H1 (cell line): ENCODE measurements around the gene TXLNG. TPM values are rescaled to one million over a fixed set of nuclear protein-coding genes. Genes with fewer than 3 reads are reported as not detected.
A peak's percentile ranks its signal among the peaks of the same experiment; 100 is the strongest.

ENCODE experiments used
- CTCF ChIA-PET: fragments of 300-600 bp; sonication (Branson Sonifier 250); formaldehyde crosslinking; loops from one replicate; lab custom pipeline; 2021; ENCODE audit not compliant: partially characterized antibody; lab: Charles Lee
- POLR2A ChIA-PET: fragments of 300-600 bp; sonication (Branson Sonifier 250); formaldehyde crosslinking; loops from one replicate; lab custom pipeline; 2021; ENCODE audit warnings: inconsistent platforms; ENCODE audit not compliant: partially characterized antibody; lab: Charles Lee
- DNase-seq, 2 experiments: peaks; one replicate each; pipeline versions ENCODE4 v3.0.0 to v3.0.0-alpha.2; 2010 to 2022; ENCODE audit warnings: low spot score in 2 of 2, low read depth in 1 of 2, mixed read lengths in 1 of 2
- FAIRE-seq: peaks from 2 replicates; lab custom pipeline; 2011; peaks lifted over from hg19 to GRCh38; lab: Jason Lieb, UNC
- H2AFZ ChIP-seq: 2 replicates; pipeline ENCODE4 v1.8.1; 2012; ENCODE audit warnings: low read length, inconsistent platforms
- H2AK5ac ChIP-seq: 2 replicates; pipeline ENCODE4 v1.6.1; 2013; ENCODE audit warnings: low read depth, low read length
- H2BK120ac ChIP-seq: replicated peaks from 2 replicates; pipeline ENCODE3; 2013; ENCODE audit warnings: low read depth, low read length, inconsistent platforms
- H2BK12ac ChIP-seq: 2 replicates; pipeline ENCODE4 v1.6.1; 2013; ENCODE audit warnings: low read depth, low read length
- H2BK15ac ChIP-seq: 2 replicates; pipeline ENCODE4 v1.6.1; 2013; ENCODE audit warnings: low read length
- H2BK20ac ChIP-seq: 2 replicates; pipeline ENCODE4 v1.6.1; 2013; ENCODE audit warnings: low read length
- H2BK5ac ChIP-seq: 2 replicates; pipeline ENCODE4 v1.6.1; 2013; ENCODE audit warnings: low read depth, low read length
- H3K14ac ChIP-seq: 2 replicates; pipeline ENCODE4 v1.6.1; 2013; ENCODE audit warnings: inconsistent platforms; ENCODE audit not compliant: insufficient read length
- H3K18ac ChIP-seq: 2 replicates; pipeline ENCODE4 v1.6.1; 2013; ENCODE audit warnings: low read length; ENCODE audit errors: extremely low read depth
- H3K23ac ChIP-seq: 2 replicates; pipeline ENCODE4 v1.6.1; 2013; ENCODE audit warnings: inconsistent platforms; ENCODE audit not compliant: insufficient read length
- H3K23me2 ChIP-seq: 2 replicates; pipeline ENCODE4 v1.6.1; 2013; ENCODE audit warnings: low read depth, low read length
- H3K27ac ChIP-seq: 2 replicates; pipeline ENCODE4 v1.6.1; 2011; ENCODE audit warnings: low read depth, low read length, inconsistent platforms
- H3K27me3 ChIP-seq, 4 experiments: replicated peaks in 1 of 4; 1 replicate in 1 of 4; 2 replicates in 3 of 4; pipeline versions ENCODE4 v1.6.1 to v1.8.1; 2011 to 2013; ENCODE audit warnings: low read length in 3 of 4, mild to moderate bottlenecking in 3 of 4, inconsistent platforms in 2 of 4, mixed read lengths in 2 of 4, moderate library complexity in 1 of 4; ENCODE audit not compliant: control insufficient read depth in 3 of 4, insufficient read depth in 3 of 4; ENCODE audit errors: extremely low read depth in 1 of 4
- H3K36me3 ChIP-seq, 4 experiments: 2 replicates each; pipeline versions ENCODE4 v1.6.1 to v1.8.1; 2011 to 2013; ENCODE audit warnings: mild to moderate bottlenecking in 4 of 4, low read length in 3 of 4, moderate library complexity in 2 of 4, control low read depth in 1 of 4, inconsistent platforms in 1 of 4; ENCODE audit not compliant: insufficient read depth in 4 of 4, control insufficient read depth in 2 of 4
- H3K4ac ChIP-seq: replicated peaks from 2 replicates; pipeline ENCODE3; 2013; ENCODE audit warnings: low read length, low read depth, mixed read lengths, inconsistent platforms; ENCODE audit not compliant: insufficient read length
- H3K4me1 ChIP-seq, 4 experiments: replicated peaks in 1 of 4; 1 replicate in 1 of 4; 2 replicates in 3 of 4; pipeline versions ENCODE4 v1.6.1 to v1.8.1; 2011 to 2013; ENCODE audit warnings: low read length in 3 of 4, inconsistent platforms in 2 of 4, mixed read lengths in 1 of 4; ENCODE audit not compliant: insufficient read depth in 4 of 4, control insufficient read depth in 3 of 4
- H3K4me2 ChIP-seq, 2 experiments: 2 replicates each; pipeline versions ENCODE4 v1.6.1 to v1.8.1; 2011 to 2013; ENCODE audit warnings: low read depth in 2 of 2, low read length in 2 of 2, control low read depth in 1 of 2, inconsistent platforms in 1 of 2, mild to moderate bottlenecking in 1 of 2; ENCODE audit not compliant: insufficient read depth in 1 of 2
- H3K4me3 ChIP-seq, 4 experiments: fragments of 200-600, 300-600 bp in 1 of 4; sonication (generic), shearing (Covaris generic), sonication (Bioruptor Twin) in 1 of 4; 2 replicates each; pipeline versions ENCODE4 v1.5.1 to v1.8.1; 2011 to 2016; ENCODE audit warnings: low read length in 4 of 4, low read depth in 3 of 4, control low read depth in 2 of 4, inconsistent platforms in 2 of 4, mild to moderate bottlenecking in 2 of 4, mixed read lengths in 1 of 4, moderate library complexity in 1 of 4; ENCODE audit not compliant: insufficient read depth in 2 of 4; ENCODE audit errors: extremely low read depth in 1 of 4
- H3K56ac ChIP-seq: replicated peaks from 2 replicates; pipeline ENCODE3; 2013; ENCODE audit warnings: low read depth, mild to moderate bottlenecking, mixed read lengths, low read length, inconsistent platforms; ENCODE audit not compliant: insufficient read length
- H3K79me1 ChIP-seq: 2 replicates; pipeline ENCODE4 v1.6.1; 2013; ENCODE audit warnings: low read depth, low read length, control low read depth
- H3K79me2 ChIP-seq, 2 experiments: 2 replicates each; pipeline versions ENCODE4 v1.6.1 to v1.8.1; 2012 to 2013; ENCODE audit warnings: low read length in 2 of 2, mild to moderate bottlenecking in 2 of 2, inconsistent platforms in 1 of 2; ENCODE audit not compliant: insufficient read depth in 2 of 2, control insufficient read depth in 1 of 2
- H3K9ac ChIP-seq, 4 experiments: replicated peaks in 1 of 4; 1 replicate in 1 of 4; 2 replicates in 3 of 4; pipeline versions ENCODE4 v1.6.1 to v1.8.1; 2011 to 2013; ENCODE audit warnings: low read depth in 3 of 4, low read length in 3 of 4, control low read depth in 2 of 4, mild to moderate bottlenecking in 2 of 4, moderate library complexity in 2 of 4, inconsistent platforms in 1 of 4; ENCODE audit errors: extremely low read depth in 1 of 4
- H3K9me3 ChIP-seq, 2 experiments: 2 replicates each; pipeline versions ENCODE4 v1.6.1 to v1.8.1; 2012 to 2013; ENCODE audit warnings: mild to moderate bottlenecking in 2 of 2, moderate library complexity in 2 of 2, control low read depth in 1 of 2, inconsistent platforms in 1 of 2, low read depth in 1 of 2, low read length in 1 of 2, mixed read lengths in 1 of 2; ENCODE audit not compliant: insufficient read depth in 2 of 2
- H4K20me1 ChIP-seq, 2 experiments: replicated peaks in 1 of 2; 2 replicates each; pipeline versions ENCODE3 to v1.8.1; 2011 to 2013; ENCODE audit warnings: inconsistent platforms in 2 of 2, low read length in 2 of 2, mild to moderate bottlenecking in 1 of 2; ENCODE audit not compliant: insufficient read depth in 2 of 2, control insufficient read depth in 1 of 2
- H4K5ac ChIP-seq: 2 replicates; pipeline ENCODE4 v1.6.1; 2013; ENCODE audit warnings: low read length, low read depth, mixed read lengths, inconsistent platforms; ENCODE audit not compliant: insufficient read length
- H4K8ac ChIP-seq: 2 replicates; pipeline ENCODE4 v1.8.0; 2013; ENCODE audit warnings: mild to moderate bottlenecking, moderate library complexity, low read length, inconsistent platforms; ENCODE audit not compliant: insufficient read depth; ENCODE audit errors: extremely low read depth
- H4K91ac ChIP-seq: replicated peaks from 2 replicates; pipeline ENCODE3; 2013; ENCODE audit warnings: low read length, mixed read lengths, inconsistent platforms; ENCODE audit not compliant: insufficient read length
- ASH2L ChIP-seq: fragments of 200-600, 300-600 bp; sonication (generic); IDR thresholded peaks from one replicate; pipeline ENCODE4 v1.7.1; 2017; ENCODE audit warnings: low read length
- BCL11A ChIP-seq, 2 experiments: IDR thresholded peaks; one replicate each; pipeline ENCODE4 v1.6.1; 2011; ENCODE audit warnings: low read depth in 2 of 2, low read length in 2 of 2, mild to moderate bottlenecking in 2 of 2
- GABPA ChIP-seq: IDR thresholded peaks from 2 replicates; pipeline ENCODE4 v1.6.1; 2011; ENCODE audit warnings: mild to moderate bottlenecking, low read length, moderate library complexity, borderline replicate concordance; ENCODE audit not compliant: insufficient read depth
- JUN ChIP-seq: IDR thresholded peaks from 2 replicates; pipeline ENCODE4 v1.6.1; 2011; ENCODE audit warnings: low read depth, mild to moderate bottlenecking, improper control_type of control experiment, low read length
- JUND ChIP-seq: IDR thresholded peaks from 2 replicates; pipeline ENCODE4 v1.6.1; 2011; ENCODE audit warnings: mild to moderate bottlenecking, improper control_type of control experiment, low read length
- POLR2A ChIP-seq, 2 experiments: IDR thresholded peaks; 1 replicate in 1 of 2; 2 replicates in 1 of 2; pipeline ENCODE4 v1.6.1; 2011; ENCODE audit warnings: low read depth in 2 of 2, low read length in 2 of 2, mild to moderate bottlenecking in 2 of 2; ENCODE audit errors: control extremely low read depth in 1 of 2
- POU5F1 ChIP-seq: IDR thresholded peaks from 2 replicates; pipeline ENCODE4 v1.6.1; 2011; ENCODE audit warnings: low read depth, mild to moderate bottlenecking, low read length, moderate library complexity
- ZNF274 ChIP-seq: IDR thresholded peaks from 2 replicates; pipeline ENCODE4 v1.7.0; 2012; ENCODE audit warnings: low read length, borderline replicate concordance; ENCODE audit errors: extremely low read depth
- WGBS, 2 experiments: shearing (Covaris generic) in 1 of 2; methylation state at CpG; one replicate each; pipeline versions ENCODE4 v1.1.6 to v1.1.7; 2013 to 2015; ENCODE audit warnings: low lambda C conversion rate in 2 of 2, mixed read lengths in 2 of 2, inconsistent platforms in 1 of 2, low coverage in 1 of 2, missing lambda C conversion rate in 1 of 2; ENCODE audit not compliant: insufficient replicate concordance in 2 of 2, insufficient coverage in 1 of 2, insufficient read length in 1 of 2; ENCODE audit errors: extremely low coverage in 1 of 2, missing lambda C conversion rate in 1 of 2; 5-methylcytosine and 5-hydroxymethylcytosine counted together
- polyA plus RNA-seq, 7 experiments: library from polyadenylated mRNA; depleted of rRNA in 3 of 7; stranded (reverse) in 5 of 7; unstranded in 2 of 7; fragments of >200 nt in 5 of 7; fragments of 200-250 nt in 2 of 7; gene quantifications; 1 replicate in 5 of 7; 2 replicates in 1 of 7; 4 replicates in 1 of 7; pipeline versions ENCODE4 v1.2.1 to v1.2.3, GENCODE V29; 2011 to 2013; ENCODE audit warnings: missing spikeins in 2 of 7, mixed read lengths in 2 of 7
- total RNA-seq: library from RNA; stranded (reverse); fragmentation: NEBNext Ultra II Directional; extraction: Animal tissue kit (Norgen Biotek cat#: 25700); gene quantifications from 2 replicates; pipeline ENCODE4 v1.2.1, GENCODE V29; 2021
- TF ChIP-seq, protein P1 (sequence below): IDR thresholded peaks from 2 replicates; pipeline ENCODE4 v1.6.1; 2012; ENCODE audit warnings: inconsistent platforms

Gene TXLNG
- total and polyA plus RNA-seq, 2 of the 8 experiments (the other 6 are each of a cell fraction or from before 2014, with no cell fraction given) = 32.9 to 42.9 TPM

DNA sequence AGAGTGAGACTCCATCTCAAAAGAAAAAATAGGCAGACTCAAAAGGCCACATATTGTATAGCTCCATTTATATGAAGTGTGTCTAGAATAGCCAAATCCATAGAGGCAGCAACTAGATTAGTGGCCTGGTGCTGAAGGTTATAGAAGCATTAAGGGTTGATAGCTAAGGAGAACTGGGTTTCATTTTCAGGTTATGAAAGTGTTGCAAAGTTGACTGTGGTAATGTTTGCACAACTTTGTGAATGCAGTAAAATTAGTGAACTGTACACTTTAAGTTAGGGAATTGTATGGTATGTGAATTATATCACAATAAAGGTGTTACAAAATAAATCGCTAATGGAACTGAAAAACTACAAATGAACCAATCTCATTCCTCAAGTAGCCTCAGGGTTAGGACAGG lies 28.3 kb downstream of the TXLNG start:
- peak; percentile 28 for FAIRE-seq
- POLR2A ChIA-PET = no interaction called here
- TF ChIP-seq ASH2L = no peak
- TF ChIP-seq JUND = no peak
- TF ChIP-seq POLR2A (IDR thresholded peaks at IDR 0.05; ENCODE audit: control extremely low read depth in 1 of 2, low read depth in 2 of 2, low read length in 2 of 2) = no peak
- no peak for TF ChIP-seq BCL11A (IDR thresholded peaks at IDR 0.05; ENCODE audit: low read depth in 2 of 2, low read length in 2 of 2)
- TF ChIP-seq GABPA = no peak
- TF ChIP-seq JUN = no peak
- TF ChIP-seq, protein P1, sequence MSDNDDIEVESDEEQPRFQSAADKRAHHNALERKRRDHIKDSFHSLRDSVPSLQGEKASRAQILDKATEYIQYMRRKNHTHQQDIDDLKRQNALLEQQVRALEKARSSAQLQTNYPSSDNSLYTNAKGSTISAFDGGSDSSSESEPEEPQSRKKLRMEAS = no peak
- no peak for TF ChIP-seq POU5F1
- TF ChIP-seq ZNF274 = no peak

More for the DNA sequence above, 28.3 kb downstream of the TXLNG start:
- Histone ChIP-seq H3K23ac (no peak overlapping the region), H3K4me1 (no peaks in the 10 kb centered on the region), H3K23me2 (no peaks in the 10 kb centered on the region), H3K4ac (no peak overlapping the region), H3K56ac (no peak overlapping the region), H3K9ac (no peak overlapping the region), H2BK5ac (no peak overlapping the region), H4K91ac (no peak overlapping the region), H2BK12ac (no peak overlapping the region), H4K20me1 (no peaks in the 10 kb centered on the region), H3K27ac (no peak overlapping the region), H3K79me2 (peaks cover 0 to 46% of the 10 kb centered on the region in 2 experiments; a peak in 2 of 4 replicates), H3K4me3 (no peak overlapping the region), H3K4me2 (no peak overlapping the region), H3K79me1 (no peaks in the 10 kb centered on the region), H4K5ac (no peak overlapping the region), H3K14ac (no peak overlapping the region), H3K36me3 (peaks cover 0 to 12% (median 7%) of the 10 kb centered on the region in 4 experiments; a peak in 4 of 8 replicates), H3K27me3 (no peaks in the 10 kb centered on the region), H4K8ac (no peak overlapping the region), H2AK5ac (no peak overlapping the region), H2BK15ac (no peak overlapping the region), H2BK120ac (no peak overlapping the region), H2AFZ (no peak overlapping the region), H2BK20ac (no peak overlapping the region), H3K18ac (no peak overlapping the region), H3K9me3 (no peaks in the 10 kb centered on the region)
- WGBS, 2 experiments = 83% methylated on average over 1 of the region's 1 CpG; no CpG with 5 or more reads in 1 of the 2 experiments
- CTCF ChIA-PET = no interaction called here
- no peak for DNase-seq
